GM12865 (cell line): ENCODE results near the gene RPH3AL.

Experiments used
- DNase-seq: peaks from one replicate; pipeline ENCODE4 v3.0.0; 2010; ENCODE audit warnings: low read depth
- H3K4me3 ChIP-seq: 2 replicates; pipeline ENCODE4 v1.5.1; 2011; ENCODE audit warnings: mild to moderate bottlenecking, low read depth, low read length, control low read depth
- TF ChIP-seq, protein P1 (sequence below): IDR thresholded peaks from 2 replicates; pipeline ENCODE4 v1.5.1; 2011; ENCODE audit warnings: low read length, control low read depth, low read depth, inconsistent platforms; ENCODE audit not compliant: insufficient read depth; ENCODE audit errors: missing control alignments

RPH3AL gene, protein sequence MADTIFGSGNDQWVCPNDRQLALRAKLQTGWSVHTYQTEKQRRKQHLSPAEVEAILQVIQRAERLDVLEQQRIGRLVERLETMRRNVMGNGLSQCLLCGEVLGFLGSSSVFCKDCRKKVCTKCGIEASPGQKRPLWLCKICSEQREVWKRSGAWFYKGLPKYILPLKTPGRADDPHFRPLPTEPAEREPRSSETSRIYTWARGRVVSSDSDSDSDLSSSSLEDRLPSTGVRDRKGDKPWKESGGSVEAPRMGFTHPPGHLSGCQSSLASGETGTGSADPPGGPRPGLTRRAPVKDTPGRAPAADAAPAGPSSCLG

DNA sequence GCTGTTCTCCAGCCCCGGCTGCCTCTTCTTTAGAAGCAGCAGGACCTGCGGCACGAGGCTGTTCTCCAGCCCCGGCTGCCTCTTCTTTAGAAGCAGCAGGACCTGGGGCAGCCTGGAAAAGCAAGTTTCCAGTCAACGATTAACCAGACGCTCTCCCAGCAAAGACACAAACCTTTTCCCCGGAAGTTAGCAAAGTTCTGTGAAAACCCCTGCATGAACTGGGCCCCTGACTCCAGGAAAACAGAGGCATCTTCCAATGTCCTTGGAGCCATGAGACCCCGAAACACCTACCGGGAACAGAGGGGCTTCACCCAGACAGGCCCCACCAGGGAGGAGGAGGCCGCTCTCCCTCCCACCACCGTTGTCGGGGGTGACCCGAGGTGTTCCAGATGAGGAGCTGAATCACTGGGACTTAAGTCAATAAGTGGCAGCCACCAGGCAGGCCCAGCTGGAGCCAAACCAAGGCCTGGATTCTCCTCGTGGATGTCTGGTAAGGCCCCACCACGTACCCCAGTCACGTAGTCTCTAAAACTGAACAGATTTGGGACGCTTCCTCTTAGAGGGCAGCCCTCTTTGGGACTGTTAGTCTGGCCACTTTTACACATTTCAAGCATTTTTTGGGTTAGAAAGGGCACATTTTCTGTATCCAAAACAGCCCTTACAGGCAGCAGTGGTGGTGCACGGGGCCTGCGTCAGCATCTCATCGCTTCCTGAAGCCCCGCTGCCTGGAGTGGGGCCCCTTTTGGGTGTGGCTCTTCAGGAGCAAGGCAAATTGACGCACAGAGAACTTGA is at the start of gene RPH3AL:
Gene RPH3AL (minus strand): TSS at position 387 of the 792 bp plus-strand sequence. CDS start 25,264 bp downstream, outside the sequence.
- TF ChIP-seq, protein P1, sequence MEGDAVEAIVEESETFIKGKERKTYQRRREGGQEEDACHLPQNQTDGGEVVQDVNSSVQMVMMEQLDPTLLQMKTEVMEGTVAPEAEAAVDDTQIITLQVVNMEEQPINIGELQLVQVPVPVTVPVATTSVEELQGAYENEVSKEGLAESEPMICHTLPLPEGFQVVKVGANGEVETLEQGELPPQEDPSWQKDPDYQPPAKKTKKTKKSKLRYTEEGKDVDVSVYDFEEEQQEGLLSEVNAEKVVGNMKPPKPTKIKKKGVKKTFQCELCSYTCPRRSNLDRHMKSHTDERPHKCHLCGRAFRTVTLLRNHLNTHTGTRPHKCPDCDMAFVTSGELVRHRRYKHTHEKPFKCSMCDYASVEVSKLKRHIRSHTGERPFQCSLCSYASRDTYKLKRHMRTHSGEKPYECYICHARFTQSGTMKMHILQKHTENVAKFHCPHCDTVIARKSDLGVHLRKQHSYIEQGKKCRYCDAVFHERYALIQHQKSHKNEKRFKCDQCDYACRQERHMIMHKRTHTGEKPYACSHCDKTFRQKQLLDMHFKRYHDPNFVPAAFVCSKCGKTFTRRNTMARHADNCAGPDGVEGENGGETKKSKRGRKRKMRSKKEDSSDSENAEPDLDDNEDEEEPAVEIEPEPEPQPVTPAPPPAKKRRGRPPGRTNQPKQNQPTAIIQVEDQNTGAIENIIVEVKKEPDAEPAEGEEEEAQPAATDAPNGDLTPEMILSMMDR, result no peak
- H3K4me3 ChIP-seq, result no peak within 1 kb of the TSS
- DNase-seq, result no peak

DNA sequence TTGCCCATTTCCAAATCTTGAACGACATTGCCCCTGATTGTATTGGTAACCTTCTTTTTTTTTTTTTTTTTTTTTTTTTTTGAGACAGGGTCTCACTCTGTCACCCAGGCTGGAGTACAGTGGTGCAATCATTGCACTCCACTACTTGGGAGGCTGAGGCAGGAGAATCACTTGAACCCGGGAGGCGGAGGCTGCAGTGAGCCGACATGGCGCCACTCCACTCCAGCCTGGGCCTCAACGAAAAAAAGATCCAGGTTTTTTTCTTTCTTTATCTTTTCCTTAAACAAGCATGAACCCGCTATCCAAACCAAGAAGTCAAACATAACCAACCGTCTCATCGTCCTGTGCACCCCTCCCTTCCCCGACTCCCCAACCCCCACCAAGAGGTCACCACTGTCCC is 47.6 kb upstream of the RPH3AL start:
- TF ChIP-seq, protein P1, result no peak
- DNase-seq, result no peak
- H3K4me3 ChIP-seq, result no peak overlapping the region

DNA sequence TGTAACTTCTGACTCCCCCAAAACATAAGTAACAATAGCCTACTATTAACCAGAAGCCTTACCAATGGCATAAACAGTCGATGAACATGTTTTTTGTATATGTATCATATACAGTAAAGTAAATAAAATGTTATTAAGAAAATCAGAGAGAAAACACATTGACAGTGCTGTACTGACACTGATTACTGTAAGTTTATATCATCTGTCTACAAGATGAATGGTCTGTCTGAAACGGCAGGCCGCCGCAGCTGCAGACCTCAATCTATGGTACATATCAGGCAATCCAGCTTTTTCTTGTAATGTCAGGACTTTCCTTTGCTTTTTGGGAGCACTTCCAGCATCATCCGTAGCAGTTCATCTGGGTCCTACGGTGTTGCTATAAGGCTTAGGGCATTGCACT is 44.2 kb upstream of the RPH3AL start:
- DNase-seq, result no peak
- no peak overlapping the region for H3K4me3 ChIP-seq
- TF ChIP-seq, protein P1, result no peak

DNA sequence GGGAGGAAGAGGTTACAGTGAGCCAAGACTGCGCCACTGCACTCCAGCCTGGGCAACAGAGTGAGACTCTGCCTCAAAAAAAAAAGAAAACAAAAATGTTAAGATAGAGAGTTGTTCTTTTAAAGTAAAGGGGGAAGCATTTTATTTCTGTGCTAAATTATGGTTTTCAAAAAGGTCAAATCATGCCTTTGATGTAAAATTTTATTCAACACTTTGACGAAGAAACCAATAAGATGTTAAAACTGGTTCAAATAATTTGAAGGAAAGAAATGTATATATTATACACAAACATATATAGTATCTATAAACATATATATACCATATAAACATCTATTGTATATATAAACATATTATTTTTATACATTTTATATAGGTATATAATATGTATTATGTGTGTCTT is 43.4 kb upstream of the RPH3AL start:
- no peak for DNase-seq
- TF ChIP-seq, protein P1, result no peak
- no peak overlapping the region for H3K4me3 ChIP-seq

DNA sequence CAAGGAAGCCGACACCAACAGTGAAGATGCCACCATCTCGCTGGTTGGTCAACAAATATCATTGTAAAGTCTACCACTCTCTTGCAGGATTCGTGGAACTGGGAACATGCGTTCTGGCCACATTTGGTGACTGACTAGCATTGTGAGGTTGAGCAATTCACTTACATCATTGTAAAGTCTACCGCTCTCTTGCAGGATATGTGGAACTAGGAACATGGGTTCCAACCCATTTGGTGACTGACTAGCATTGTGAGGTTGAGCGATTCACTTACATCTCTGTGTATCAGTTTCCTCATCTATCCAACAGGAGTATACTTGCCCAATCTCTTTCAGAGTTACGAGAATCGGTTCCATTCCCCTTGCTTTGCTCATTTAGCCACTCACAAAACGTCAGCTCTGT is 42.6 kb upstream of the RPH3AL start:
- no peak for DNase-seq
- TF ChIP-seq, protein P1, result no peak
- H3K4me3 ChIP-seq, result no peak overlapping the region

DNA sequence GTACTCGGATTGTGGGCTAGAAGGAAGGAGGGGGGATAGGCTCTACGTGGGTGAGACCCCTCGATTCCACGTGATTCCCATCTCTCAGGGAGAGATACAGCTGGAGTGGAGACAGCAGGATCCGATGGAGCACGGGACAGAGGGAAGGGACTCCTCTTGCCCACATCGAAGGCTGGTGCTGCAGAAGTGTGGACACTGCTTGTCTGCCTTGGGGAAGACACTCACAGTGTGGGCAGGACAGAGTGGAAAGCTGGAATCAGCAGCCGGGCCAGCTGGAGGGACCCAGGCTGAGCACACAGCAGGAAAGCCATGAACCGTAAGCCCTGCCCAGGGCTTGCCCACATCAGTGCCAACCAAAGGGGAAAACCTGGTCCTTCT is 42.1 kb upstream of the RPH3AL start:
- TF ChIP-seq, protein P1, result no peak
- H3K4me3 ChIP-seq, result no peak overlapping the region
- DNase-seq, result no peak
